Measurements from ENCODE around the gene NFATC2.
"Not testable (repeated sequence)": the region's sequence is repeated elsewhere in the genome, so short reads cannot be mapped to it uniquely, and the experiment has no call there.

The NFATC2 gene

GRCh38 chr20:51541189-51542032 is 1.1 kb downstream of the NFATC2 start:
- no peak for TF ChIP-seq CTCF (IDR thresholded peaks at IDR 0.05; ENCODE audit: control insufficient read depth, extremely low read depth, insufficient read depth)
- H3K4me3 ChIP-seq (ENCODE audit: low read depth, low read length): no peak overlapping the region
- DNase-seq (ENCODE audit: low read depth): no peak

DNA sequence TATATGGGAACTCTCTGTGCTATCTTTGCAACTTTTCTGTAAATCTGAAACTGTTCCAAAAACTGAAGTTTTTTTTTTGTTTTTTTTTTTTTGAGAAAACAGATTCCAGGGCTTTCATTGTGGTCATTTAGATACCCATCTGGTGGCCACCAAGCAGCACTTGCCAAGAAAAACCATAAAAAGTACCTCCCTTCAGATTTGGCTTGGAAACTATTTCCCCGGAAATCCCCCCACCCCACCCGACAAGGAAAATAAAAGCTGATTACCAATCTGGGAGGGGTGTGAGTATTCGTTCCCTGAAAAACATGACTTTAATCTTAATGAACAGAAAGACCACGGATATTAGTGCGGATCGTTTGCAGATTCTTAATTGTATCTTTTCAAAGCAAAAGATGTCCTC is 1.9 kb downstream of the NFATC2 start:
- DNase-seq (ENCODE audit: low read depth): no peak
- TF ChIP-seq CTCF (IDR thresholded peaks at IDR 0.05; ENCODE audit: control insufficient read depth, extremely low read depth, insufficient read depth): no peak
- no peak overlapping the region for H3K4me3 ChIP-seq (ENCODE audit: low read depth, low read length)

DNA sequence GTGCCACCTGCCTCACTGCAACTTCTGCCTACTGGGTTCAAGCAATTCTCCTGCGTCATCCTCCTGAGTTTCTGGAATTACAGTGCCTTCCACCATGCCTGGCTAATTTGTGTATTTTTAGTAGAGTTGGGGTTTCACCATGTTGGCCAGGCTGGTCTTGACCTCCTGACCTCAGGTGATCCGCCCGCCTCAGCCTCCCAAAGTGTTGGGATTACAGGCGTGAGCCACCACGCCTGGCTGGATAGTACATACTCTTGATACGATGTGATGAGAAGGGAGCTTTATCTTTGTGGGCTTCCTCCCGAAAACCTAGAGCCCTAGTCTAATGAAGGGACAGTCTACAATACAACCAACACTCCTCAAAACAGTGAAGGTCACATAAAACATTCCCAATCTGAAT is 2.4 kb downstream of the NFATC2 start:
- not testable (repeated sequence) for H3K4me3 ChIP-seq (ENCODE audit: low read depth, low read length); DNase-seq (ENCODE audit: low read depth)

- no peak overlapping the region for H3K4me3 ChIP-seq (ENCODE audit: low read depth, low read length)
- no peak for DNase-seq (ENCODE audit: low read depth)
- TF ChIP-seq CTCF (IDR thresholded peaks at IDR 0.05; ENCODE audit: control insufficient read depth, extremely low read depth, insufficient read depth): no peak
Observed at GRCh38 chr20:51536116-51537069, 6.1 kb downstream of the NFATC2 start.

DNA sequence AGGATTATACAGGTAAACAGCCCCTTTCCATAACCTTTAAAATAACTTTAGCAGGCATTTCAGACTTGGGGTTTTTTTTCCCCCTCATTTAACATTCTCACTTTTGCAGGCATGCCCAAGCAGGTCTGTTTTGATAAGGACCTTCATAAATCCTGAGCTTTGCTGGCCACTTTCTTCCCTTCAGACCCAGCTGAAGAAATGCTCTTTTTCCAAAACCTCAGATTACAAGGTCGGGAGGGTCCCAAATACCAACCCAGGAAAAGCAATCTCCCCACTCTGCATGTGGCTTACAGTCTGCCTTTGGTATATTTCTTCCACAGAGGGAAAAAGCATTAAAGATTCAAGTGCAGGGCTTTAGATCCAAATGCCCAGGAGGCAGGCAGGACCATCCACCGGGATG is 6.8 kb downstream of the NFATC2 start:
- no peak overlapping the region for H3K4me3 ChIP-seq (ENCODE audit: low read depth, low read length)
- DNase-seq (ENCODE audit: low read depth): no peak
- no peak for TF ChIP-seq CTCF (IDR thresholded peaks at IDR 0.05; ENCODE audit: control insufficient read depth, extremely low read depth, insufficient read depth)

DNA sequence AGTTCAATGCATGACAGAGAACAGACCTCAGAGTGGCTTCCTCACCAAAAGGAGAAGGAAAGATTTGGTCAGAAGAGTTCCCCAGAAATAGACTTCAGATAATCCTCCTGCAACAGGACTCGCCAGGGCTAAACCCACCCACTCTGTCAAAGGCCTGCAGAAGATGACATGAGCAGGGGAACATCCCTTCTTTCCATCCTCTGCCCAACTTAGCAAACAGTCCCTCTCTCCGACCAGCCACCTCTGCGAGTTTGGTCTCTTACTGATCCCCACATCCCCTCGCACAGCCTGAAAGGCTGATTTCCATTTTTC is 7.5 kb downstream of the NFATC2 start:
- no peak for TF ChIP-seq CTCF (IDR thresholded peaks at IDR 0.05; ENCODE audit: control insufficient read depth, extremely low read depth, insufficient read depth)
- H3K4me3 ChIP-seq (ENCODE audit: low read depth, low read length): no peak overlapping the region
- no peak for DNase-seq (ENCODE audit: low read depth)

Data from LNCaP clone FGC (cell line).